ENCODE measurements around the gene MAP1LC3B.

MAP1LC3B gene

GRCh38 chr16:87435372-87436224 lies 43.5 kb downstream of the MAP1LC3B start:
- no peak for DNase-seq

GRCh38 chr16:87436225-87437172 lies 44.4 kb downstream of the MAP1LC3B start:
- peak in 2 of 5 experiments; percentile 8 to 59 for DNase-seq

GRCh38 chr16:87437327-87437726 lies 45.2 kb downstream of the MAP1LC3B start:
- no peak for DNase-seq

GRCh38 chr16:87437911-87438610 lies 45.9 kb downstream of the MAP1LC3B start:
- DNase-seq: no peak

- no peak for DNase-seq
Observed at GRCh38 chr16:87438611-87438985, 46.5 kb downstream of the MAP1LC3B start.

- DNase-seq: no peak
Observed at GRCh38 chr16:87439926-87440325, 47.8 kb downstream of the MAP1LC3B start.

- DNase-seq: no peak
Observed at GRCh38 chr16:87441886-87442580, 49.9 kb downstream of the MAP1LC3B start.

GRCh38 chr16:87442581-87442966 lies 50.4 kb downstream of the MAP1LC3B start:
- no peak for DNase-seq

- DNase-seq: no peak
Observed at GRCh38 chr16:87443016-87443415, 50.9 kb downstream of the MAP1LC3B start.

GRCh38 chr16:87443964-87444363 lies 51.8 kb downstream of the MAP1LC3B start:
- DNase-seq: no peak

GRCh38 chr16:87445486-87445885 lies 53.4 kb downstream of the MAP1LC3B start:
- DNase-seq: no peak

GRCh38 chr16:87446479-87446878 lies 54.3 kb downstream of the MAP1LC3B start:
- DNase-seq: no peak

GRCh38 chr16:87447323-87447722 lies 55.2 kb downstream of the MAP1LC3B start:
- no peak for DNase-seq

- DNase-seq: no peak
Observed at GRCh38 chr16:87448866-87449265, 56.7 kb downstream of the MAP1LC3B start.

GRCh38 chr16:87451563-87452210 lies 59.6 kb downstream of the MAP1LC3B start:
- DNase-seq: no peak

- no peak for DNase-seq
Observed at GRCh38 chr16:87453326-87453725, 61.2 kb downstream of the MAP1LC3B start.

Data from T-helper 2 cell (primary cell).